GM18861 (cell line): ENCODE data around the gene IRAK2.

Experiments used
- ATAC-seq: cut with Tn5 transposase; IDR thresholded peaks from one replicate; pipeline ENCODE4 v1.9.1; 2021; ENCODE audit not compliant: unreplicated experiment

IRAK2 gene

GRCh38 chr3:10279384-10280176, 114.9 kb downstream of the IRAK2 start:
- ATAC-seq: no peak

DNA sequence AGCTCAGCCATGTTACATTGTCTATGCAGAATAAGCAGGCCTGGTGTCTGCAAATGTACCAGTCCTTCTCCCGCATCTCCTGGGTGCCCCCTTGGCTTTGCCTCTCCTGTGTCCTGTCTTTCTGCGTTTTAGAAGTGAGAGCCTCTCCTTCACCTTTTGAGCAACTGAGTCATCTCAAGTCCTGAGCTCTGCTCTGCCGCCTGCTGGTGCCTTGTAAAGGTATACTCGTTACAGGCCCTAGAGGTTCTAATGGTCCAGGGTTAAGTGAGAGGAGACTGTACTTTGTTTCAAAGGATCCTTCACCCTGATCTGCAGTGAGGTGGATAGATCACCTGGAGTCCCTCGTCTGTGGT, 115.4 kb downstream of the IRAK2 start:
- no peak for ATAC-seq

DNA sequence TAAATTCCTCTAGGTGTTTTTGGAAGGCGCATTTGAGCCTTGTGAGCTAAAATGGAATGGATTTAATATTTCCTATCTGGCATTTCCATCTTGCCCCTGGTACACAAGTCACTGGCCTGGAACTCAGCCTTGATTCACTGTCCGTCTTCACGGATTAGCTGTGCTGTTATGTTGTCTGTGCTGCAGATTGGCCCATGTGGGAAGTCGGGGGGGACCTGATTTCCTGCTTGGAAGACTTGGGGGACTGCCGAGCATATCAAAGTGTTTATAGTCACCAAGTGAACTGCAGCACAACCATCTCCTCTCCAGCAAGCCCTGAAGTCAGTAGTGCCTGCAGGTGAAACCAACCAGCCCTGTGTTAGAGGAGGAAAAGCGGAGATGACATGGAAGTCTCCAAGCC, 115.9 kb downstream of the IRAK2 start:
- no peak for ATAC-seq

DNA sequence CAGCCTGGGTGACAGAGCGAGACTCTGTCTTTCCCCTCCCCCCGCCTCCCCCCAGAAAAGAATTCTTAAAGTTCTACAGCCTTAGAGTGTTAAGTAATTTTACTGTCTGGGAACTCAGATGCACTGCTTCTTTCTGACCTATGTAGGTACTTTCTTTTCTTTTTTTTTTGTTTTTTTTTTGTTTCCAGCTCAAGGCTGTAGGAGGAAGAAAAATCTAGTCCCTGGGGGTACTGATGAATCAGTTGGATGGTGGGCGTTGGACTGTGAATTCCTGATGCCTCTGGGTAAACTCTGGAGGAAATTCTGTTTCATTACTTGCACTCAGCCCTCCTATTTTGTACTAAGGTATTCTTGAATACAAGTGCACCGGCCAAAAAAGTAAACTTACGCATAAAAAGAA, 117.2 kb downstream of the IRAK2 start:
- no peak for ATAC-seq

GRCh38 chr3:10283638-10284037, 118.9 kb downstream of the IRAK2 start:
- ATAC-seq: no peak

GRCh38 chr3:10284496-10284895, 119.8 kb downstream of the IRAK2 start:
- ATAC-seq: no peak

- no peak for ATAC-seq
Observed at GRCh38 chr3:10285272-10286132, 120.8 kb downstream of the IRAK2 start.

DNA sequence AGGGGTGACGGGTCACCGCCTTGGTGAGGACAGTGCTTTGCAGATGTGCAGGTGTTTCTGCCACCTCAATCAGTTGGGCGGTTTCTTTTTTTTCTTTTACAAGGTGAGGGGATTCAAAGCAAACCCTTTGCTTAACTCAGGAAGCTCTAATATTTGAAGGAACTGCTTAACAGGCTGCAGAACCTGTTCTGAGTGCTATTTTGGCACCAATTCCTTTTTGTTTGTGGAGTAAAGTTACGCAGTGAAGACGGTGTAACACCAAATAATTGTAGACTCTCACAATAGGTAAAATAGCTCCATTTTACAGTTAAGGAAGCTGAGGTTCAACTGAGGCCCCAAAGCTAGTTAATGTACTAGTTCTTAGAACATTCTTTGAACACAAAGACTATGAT, 121.4 kb downstream of the IRAK2 start:
- no peak for ATAC-seq

DNA sequence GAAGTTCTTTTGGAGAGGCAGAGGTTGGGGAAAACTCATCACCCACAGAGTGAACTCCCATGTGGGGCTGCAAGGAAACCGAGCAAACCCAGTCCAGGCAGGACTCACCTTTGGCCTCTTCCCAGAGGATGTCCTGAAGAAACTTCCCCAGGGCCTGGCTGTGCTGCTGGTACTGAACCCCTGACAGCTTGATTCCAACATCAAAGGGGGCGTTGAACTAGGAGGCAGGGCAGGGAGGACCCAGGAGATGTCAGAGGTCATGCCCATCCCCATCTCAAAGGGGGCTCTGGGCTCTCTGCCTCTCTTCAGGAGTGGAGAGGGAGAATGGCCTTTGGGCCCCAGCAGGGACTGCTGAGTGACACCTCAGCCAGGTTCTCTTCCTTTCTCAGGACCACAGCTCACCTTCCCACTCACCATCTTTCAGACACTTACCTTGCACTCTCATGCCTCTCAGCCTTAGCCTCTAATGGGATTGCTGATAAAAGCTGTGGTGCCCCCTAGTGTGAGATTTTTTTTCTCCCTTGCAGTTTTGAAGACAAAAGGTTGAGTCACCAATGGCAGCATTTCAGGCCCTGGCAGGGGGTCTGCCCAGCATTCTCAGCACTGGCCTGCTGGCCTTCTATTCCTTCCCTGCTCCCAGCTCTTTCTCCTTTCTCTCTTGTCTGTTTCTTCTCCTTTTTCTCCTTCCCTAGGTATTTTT, 122.0 kb downstream of the IRAK2 start:
- no peak for ATAC-seq

DNA sequence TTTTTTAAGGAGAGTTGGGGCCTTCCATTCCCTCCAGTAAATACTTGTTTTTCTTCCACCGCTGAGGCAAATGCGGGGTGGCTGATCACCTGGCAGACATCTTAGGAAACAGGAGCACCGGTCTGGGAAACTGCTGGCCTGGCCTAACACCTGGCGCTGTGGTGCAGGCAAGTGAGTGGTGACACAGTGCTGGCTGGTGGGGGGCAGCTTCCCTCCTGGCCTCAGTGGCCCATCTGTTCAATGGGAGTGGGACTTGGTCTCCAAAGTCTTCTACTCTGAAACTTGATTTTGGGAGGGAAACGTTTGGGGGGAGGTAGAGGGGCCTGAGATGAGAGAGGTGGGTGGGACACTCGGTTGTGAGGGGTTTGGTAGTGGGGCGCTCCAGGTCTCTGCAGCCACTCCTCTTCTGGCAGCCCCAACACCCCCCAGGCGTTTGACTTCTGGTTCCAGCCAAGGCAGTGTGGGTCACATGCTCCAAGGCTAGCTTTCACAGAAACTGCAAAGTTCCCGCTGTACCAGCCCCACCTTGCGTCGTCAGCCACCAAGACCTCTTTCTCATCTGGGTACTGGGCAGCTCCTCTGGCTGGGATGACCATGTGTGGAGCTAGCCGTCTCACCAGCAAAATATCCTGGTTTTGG, 123.3 kb downstream of the IRAK2 start:
- no peak for ATAC-seq

- no peak for ATAC-seq
Observed at GRCh38 chr3:10288575-10288960, 123.8 kb downstream of the IRAK2 start.

DNA sequence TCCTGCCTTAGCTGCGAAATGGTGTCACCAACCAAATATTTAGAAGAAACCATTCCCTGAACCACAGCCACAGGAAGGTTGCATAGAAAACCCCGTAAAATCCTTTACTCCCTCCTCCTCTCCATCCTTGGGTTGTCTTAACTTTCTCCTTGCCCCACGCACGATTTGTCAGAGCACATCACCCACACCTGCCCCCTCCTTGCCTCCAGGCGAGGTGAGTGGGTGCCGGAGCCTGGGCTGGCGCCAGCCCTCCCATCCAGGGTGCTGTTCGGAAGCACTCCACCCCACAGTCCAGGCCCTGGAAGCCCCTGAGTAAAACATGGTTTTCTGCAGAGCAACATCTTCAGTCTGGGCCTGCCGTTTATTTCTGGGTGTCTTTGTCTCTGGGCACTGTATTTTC, 124.4 kb downstream of the IRAK2 start:
- no peak for ATAC-seq

DNA sequence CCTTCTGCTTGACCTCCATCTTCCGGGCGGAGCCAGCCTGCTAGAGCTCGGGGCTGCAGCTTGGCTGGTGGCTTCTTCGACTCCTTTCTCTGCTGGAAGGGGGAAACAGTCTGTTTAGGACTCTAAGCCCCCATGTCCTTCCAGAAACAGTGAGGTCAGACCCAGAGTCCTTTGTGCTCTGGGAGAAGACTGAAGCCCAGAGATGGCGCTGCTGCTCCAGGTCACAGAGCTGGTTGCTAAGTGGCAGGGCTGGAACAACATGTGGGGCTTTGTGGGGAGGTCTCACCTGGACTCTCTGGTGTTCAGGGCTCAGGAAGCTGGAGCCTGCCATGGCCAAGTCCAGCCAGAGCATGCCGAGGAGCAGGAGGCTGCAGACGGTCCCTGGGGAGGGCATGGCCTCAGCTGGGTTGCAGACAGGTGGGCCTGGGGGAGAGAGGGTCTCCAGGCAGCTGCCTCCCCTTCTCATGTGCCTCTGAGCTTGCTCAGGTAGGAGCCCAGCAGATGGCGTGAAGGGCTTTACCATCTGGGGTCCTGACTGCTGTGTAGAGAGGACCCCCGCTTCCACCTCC, 125.2 kb downstream of the IRAK2 start:
- no peak for ATAC-seq

- ATAC-seq: no peak
Observed at GRCh38 chr3:10290481-10291176, 125.9 kb downstream of the IRAK2 start.

- ATAC-seq: no peak
Observed at GRCh38 chr3:10291641-10292040, 126.9 kb downstream of the IRAK2 start.

- peak; percentile 75 for ATAC-seq
Observed at GRCh38 chr3:10292505-10293419, 128.0 kb downstream of the IRAK2 start, which contains the start of gene GHRL. Gene GHRL, minus strand, starts transcription at chr3:10292947. Its CDS starts 2,767 bp downstream, at chr3:10290180.
